Motor neuron (in vitro differentiated cells): Measurements from ENCODE around the gene USP6. TPM values are rescaled to one million over a fixed set of nuclear protein-coding genes. Genes with fewer than 3 reads are reported as not detected.
"Not testable (repeated sequence)": the region's sequence is repeated elsewhere in the genome, so short reads cannot be mapped to it uniquely, and the experiment has no call there.

Experiments used
- ATAC-seq, 8 experiments: fragments of 200-7000 bp; cut with Tn5 transposase; replicated peaks in 6 of 8; 2 replicates each; pipeline ENCODE4 v1.8.0; 2021; ENCODE audit warnings: mild to moderate bottlenecking in 8 of 8, moderate library complexity in 8 of 8
- H3K27ac ChIP-seq, 2 donors: fragments of 250-450 bp; sonication (Bioruptor Pico); 2 replicates each; pipeline ENCODE4 v1.9.0; 2021; ENCODE audit warnings: antibody characterized with exemption in 2 of 2, mild to moderate bottlenecking in 2 of 2, moderate library complexity in 1 of 2
- H3K4me1 ChIP-seq, 2 donors: fragments of 250-450 bp; sonication (Bioruptor Pico); replicated peaks in 1 of 2; 2 replicates each; pipeline ENCODE4 v1.6.1; 2021; ENCODE audit warnings: antibody characterized with exemption in 2 of 2, mild to moderate bottlenecking in 2 of 2, moderate library complexity in 1 of 2
- H3K4me3 ChIP-seq, 5 donors: fragments of 250-450 bp; sonication (Bioruptor Pico); 2 replicates each; pipeline ENCODE4 v1.9.0; 2021; ENCODE audit warnings: antibody characterized with exemption in 5 of 5, mild to moderate bottlenecking in 5 of 5, moderate library complexity in 4 of 5
- WGBS, 10 experiments: fragments of 450-650 bp; shearing (Covaris generic); methylation state at CpG; one replicate each; pipeline ENCODE4 v1.0.0; 2022; 5-methylcytosine and 5-hydroxymethylcytosine counted together
- in situ Hi-C, 9 experiments: fragments of 400-800 bp; cut with MboI; loops; one replicate each; pipeline ENCODE4 v1.15.0; 2021; ENCODE audit warnings: low sequenced_read_pairs in 9 of 9, low pct_unique_long_range_greater_than_20kb in 2 of 9; ENCODE audit not compliant: unreplicated experiment in 9 of 9
- total RNA-seq, 8 experiments: library from RNA; unstranded; fragments of 300-600 nt; gene quantifications; 2 replicates each; pipeline versions ENCODE4 v1.2.3 to v1.2.4, GENCODE V29; 2022

The USP6 gene
- total RNA-seq, 8 experiments from 2014 or later, result 0.17 to 1.00 (median 0.47) TPM

GRCh38 chr17:5133311-5133710, 17.5 kb downstream of the USP6 start:
- in situ Hi-C loops, result no loop called here
- Histone ChIP-seq H3K27ac (no peak overlapping the region), H3K4me3 (no peak overlapping the region), H3K4me1 (no peaks in the 10 kb centered on the region)
- no peak for ATAC-seq
- WGBS, 10 experiments, result 20 to 78% methylated on average over 1 to 2 of the region's 8 CpGs; no CpG with 5 or more reads in 8 of the 10 experiments

- H3K27ac ChIP-seq, H3K4me3 ChIP-seq, ATAC-seq, in situ Hi-C loops, H3K4me1 ChIP-seq: not testable (repeated sequence)
- 20 to 54% methylated on average over 2 to 4 of the region's 8 CpGs; no CpG with 5 or more reads in 8 of the 10 experiments for WGBS, 10 experiments
Measured at GRCh38 chr17:5133961-5134360, 18.1 kb downstream of the USP6 start.

- H3K4me3 ChIP-seq, ATAC-seq, in situ Hi-C loops, H3K27ac ChIP-seq, H3K4me1 ChIP-seq: not testable (repeated sequence)
- WGBS, 10 experiments, result 20 to 83% (median 71%) methylated on average over 1 to 6 of the region's 11 CpGs; no CpG with 5 or more reads in 4 of the 10 experiments
Measured at GRCh38 chr17:5134571-5134970, 18.7 kb downstream of the USP6 start.

- H3K4me1 ChIP-seq, H3K27ac ChIP-seq, ATAC-seq, in situ Hi-C loops, H3K4me3 ChIP-seq: not testable (repeated sequence)
- 13 to 100% (median 58%) methylated on average over 1 to 5 of the region's 8 CpGs; no CpG with 5 or more reads in 2 of the 10 experiments for WGBS, 10 experiments
Measured at GRCh38 chr17:5135131-5135712, 19.4 kb downstream of the USP6 start.

- Histone ChIP-seq H3K4me3 (no peak overlapping the region), H3K27ac (no peak overlapping the region), H3K4me1 (no peaks in the 10 kb centered on the region)
- in situ Hi-C loops, result no loop called here
- no peak for ATAC-seq
- WGBS, 10 experiments, result 60 to 100% (median 82%) methylated on average over 1 to 3 of the region's 14 CpGs; no CpG with 5 or more reads in 7 of the 10 experiments
Measured at GRCh38 chr17:5135726-5136579, 20.1 kb downstream of the USP6 start.

- ATAC-seq, H3K4me1 ChIP-seq, in situ Hi-C loops, H3K27ac ChIP-seq, H3K4me3 ChIP-seq: not testable (repeated sequence)
- 55 to 100% methylated on average over 1 to 4 of the region's 14 CpGs; no CpG with 5 or more reads in 8 of the 10 experiments for WGBS, 10 experiments
Measured at GRCh38 chr17:5136580-5137412, 21.0 kb downstream of the USP6 start.

- H3K4me1 ChIP-seq, H3K27ac ChIP-seq, in situ Hi-C loops, H3K4me3 ChIP-seq, ATAC-seq: not testable (repeated sequence)
- WGBS, 10 experiments, result 60 to 80% (median 80%) methylated on average over 1 of the region's 15 CpGs; no CpG with 5 or more reads in 7 of the 10 experiments
Measured at GRCh38 chr17:5137511-5138197, 21.8 kb downstream of the USP6 start.

- WGBS, 10 experiments, result 90 to 100% (median 92%) methylated on average over 1 to 2 of the region's 9 CpGs; no CpG with 5 or more reads in 7 of the 10 experiments
- H3K4me1 ChIP-seq, H3K27ac ChIP-seq, ATAC-seq, in situ Hi-C loops, H3K4me3 ChIP-seq: not testable (repeated sequence)
Measured at GRCh38 chr17:5138198-5138544, 22.3 kb downstream of the USP6 start.

- H3K4me3 ChIP-seq, result no peak overlapping the region
- 40 to 100% methylated on average over 1 to 2 of the region's 24 CpGs; no CpG with 5 or more reads in 8 of the 10 experiments for WGBS, 10 experiments
- no peaks in the 10 kb centered on the region for H3K4me1 ChIP-seq
- in situ Hi-C loops, result no loop called here
- ATAC-seq, result no peak
- H3K27ac ChIP-seq, result no peak overlapping the region
Measured at GRCh38 chr17:5138616-5139457, 23.0 kb downstream of the USP6 start.

- no peak overlapping the region for H3K4me3 ChIP-seq
- WGBS, 10 experiments, result 96 to 100% methylated on average over 1 to 3 of the region's 5 CpGs; no CpG with 5 or more reads in 8 of the 10 experiments
- no peak for ATAC-seq
- in situ Hi-C loops, result no loop called here
- no peak overlapping the region for H3K27ac ChIP-seq
- H3K4me1 ChIP-seq, result no peaks in the 10 kb centered on the region
Measured at GRCh38 chr17:5139458-5139732, 23.6 kb downstream of the USP6 start.

GRCh38 chr17:5142877-5143276, 27.0 kb downstream of the USP6 start:
- in situ Hi-C loops, H3K27ac ChIP-seq, ATAC-seq, H3K4me1 ChIP-seq, H3K4me3 ChIP-seq: not testable (repeated sequence)
- WGBS, 10 experiments, result 67 to 100% methylated on average over 1 of the region's 18 CpGs; no CpG with 5 or more reads in 8 of the 10 experiments

GRCh38 chr17:5146122-5146521, 30.3 kb downstream of the USP6 start:
- WGBS, 10 experiments, result 0 to 75% (median 40%) methylated on average over 1 of the region's 1 CpG; no CpG with 5 or more reads in 3 of the 10 experiments
- H3K27ac ChIP-seq, in situ Hi-C loops, ATAC-seq, H3K4me3 ChIP-seq, H3K4me1 ChIP-seq: not testable (repeated sequence)
